GM23338 (cell line): ENCODE measurements around the gene SCUBE2. TPM values are rescaled to one million over a fixed set of nuclear protein-coding genes. Genes with fewer than 3 reads are reported as not detected.

ENCODE experiments used
- ATAC-seq: fragments of 200-7000 bp; cut with Tn5 transposase; 3 replicates; pipeline ENCODE4 v1.9.1; 2020
- DNase-seq: peaks from one replicate; pipeline ENCODE4 v3.0.0-alpha.2; 2015; ENCODE audit warnings: low spot score
- H2AFZ ChIP-seq: fragments of 200-600 bp; sonication (generic); 2 replicates; pipeline ENCODE4 v1.8.0; 2016; ENCODE audit warnings: antibody characterized with exemption, mild to moderate bottlenecking, moderate library complexity
- H3F3A ChIP-seq: fragments of 200-600 bp; sonication (generic); replicated peaks from 2 replicates; pipeline ENCODE4 v1.8.0; 2017; ENCODE audit warnings: antibody characterized with exemption, mixed run types, low read depth
- H3K27ac ChIP-seq: fragments of 200-600 bp; sonication (generic); 2 replicates; pipeline ENCODE4 v1.6.1; 2016; ENCODE audit warnings: low read depth
- H3K27me3 ChIP-seq: fragments of 200-600 bp; sonication (generic); 2 replicates; pipeline ENCODE4 v1.8.0; 2016; ENCODE audit warnings: mild to moderate bottlenecking, mixed run types, moderate library complexity; ENCODE audit not compliant: insufficient read depth
- H3K36me3 ChIP-seq: fragments of 200-600 bp; sonication (generic); 2 replicates; pipeline ENCODE4 v1.8.0; 2016; ENCODE audit warnings: mild to moderate bottlenecking; ENCODE audit not compliant: insufficient read depth
- H3K4me1 ChIP-seq: fragments of 200-600 bp; sonication (generic); 2 replicates; pipeline ENCODE4 v1.8.0; 2016; ENCODE audit warnings: mild to moderate bottlenecking, moderate library complexity; ENCODE audit not compliant: insufficient read depth
- H3K4me2 ChIP-seq: fragments of 200-600 bp; sonication (generic); 2 replicates; pipeline ENCODE4 v1.7.1; 2017; ENCODE audit warnings: mixed run types
- H3K4me3 ChIP-seq: fragments of 200-600 bp; sonication (generic); 2 replicates; pipeline ENCODE4 v1.6.1; 2016; ENCODE audit warnings: mixed run types
- H3K79me2 ChIP-seq: fragments of 200-600 bp; sonication (generic); replicated peaks from 2 replicates; pipeline ENCODE4 v1.8.0; 2017; ENCODE audit warnings: mild to moderate bottlenecking; ENCODE audit not compliant: insufficient read depth
- H3K9me2 ChIP-seq: fragments of 200-600 bp; sonication (generic); 2 replicates; pipeline ENCODE4 v1.8.0; 2017; ENCODE audit not compliant: insufficient read depth
- H4K20me1 ChIP-seq: fragments of 200-600 bp; sonication (generic); replicated peaks from 2 replicates; pipeline ENCODE4 v1.8.0; 2017; ENCODE audit warnings: mild to moderate bottlenecking; ENCODE audit not compliant: insufficient read depth
- H3K27ac Mint-ChIP-seq: 2 replicates; pipeline ENCODE4 v1.8.0; 2020; ENCODE audit warnings: inconsistent platforms, mild to moderate bottlenecking, moderate library complexity, mixed read lengths
- H3K27me3 Mint-ChIP-seq: 3 replicates; pipeline ENCODE4 v1.8.0; 2022; ENCODE audit warnings: low read depth, mild to moderate bottlenecking, moderate library complexity, mixed read lengths, inconsistent platforms; ENCODE audit not compliant: insufficient read depth, poor library complexity
- H3K36me3 Mint-ChIP-seq: 3 replicates; pipeline ENCODE4 v1.8.0; 2021; ENCODE audit warnings: low read depth, mild to moderate bottlenecking, inconsistent platforms, moderate library complexity, mixed read lengths
- H3K4me1 Mint-ChIP-seq: 3 replicates; pipeline ENCODE4 v1.8.0; 2020; ENCODE audit warnings: mild to moderate bottlenecking, inconsistent platforms, mixed read lengths
- H3K4me3 Mint-ChIP-seq: 3 replicates; pipeline ENCODE4 v1.8.0; 2021; ENCODE audit warnings: moderate library complexity, mild to moderate bottlenecking, inconsistent platforms, mixed read lengths
- H3K9me3 Mint-ChIP-seq: 3 replicates; pipeline ENCODE4 v1.8.0; 2020; ENCODE audit warnings: moderate library complexity, mild to moderate bottlenecking, inconsistent platforms, mixed read lengths
- ETS1 ChIP-seq: IDR thresholded peaks from 2 replicates; pipeline ENCODE4 v1.6.1; 2016; ENCODE audit warnings: antibody characterized with exemption
- EZH2 ChIP-seq: fragments of 200-600 bp; sonication (generic); IDR thresholded peaks from one replicate; pipeline ENCODE4 v1.8.0; 2017; ENCODE audit warnings: antibody characterized with exemption, mild to moderate bottlenecking, low read depth; ENCODE audit not compliant: unreplicated experiment
- JUNB ChIP-seq: IDR thresholded peaks from one replicate; pipeline ENCODE4 v1.6.1; 2016; ENCODE audit warnings: antibody characterized with exemption; ENCODE audit not compliant: unreplicated experiment
- NANOG ChIP-seq: IDR thresholded peaks from 2 replicates; pipeline ENCODE4 v1.6.1; 2016; ENCODE audit warnings: antibody characterized with exemption, borderline replicate concordance
- POLR2AphosphoS5 ChIP-seq: IDR thresholded peaks from 2 replicates; pipeline ENCODE4 v1.6.1; 2016; ENCODE audit warnings: antibody characterized with exemption, low read depth
- REST ChIP-seq: IDR thresholded peaks from one replicate; pipeline ENCODE4 v1.6.1; 2018; ENCODE audit warnings: antibody characterized with exemption; ENCODE audit not compliant: unreplicated experiment
- STAT1 ChIP-seq: IDR thresholded peaks from one replicate; pipeline ENCODE4 v1.6.1; 2016; ENCODE audit warnings: antibody characterized with exemption; ENCODE audit not compliant: unreplicated experiment
- ZNF331 ChIP-seq: fragments of 250-450 bp; sonication (Bioruptor Pico); IDR thresholded peaks from 2 replicates; pipeline ENCODE4 v1.5.0; 2020; ENCODE audit warnings: low read depth, mild to moderate bottlenecking, moderate library complexity
- ZNF462 ChIP-seq: fragments of 250-450 bp; sonication (Bioruptor Pico); IDR thresholded peaks from 2 replicates; pipeline ENCODE4 v1.5.0; 2020; ENCODE audit warnings: mild to moderate bottlenecking, moderate library complexity
- polyA plus RNA-seq: library from polyadenylated mRNA; unstranded; fragments of >200 nt; fragmentation: Nextera tagmentation; extraction: Ambion mirVana; gene quantifications from 2 replicates; pipeline ENCODE4 v1.2.1, GENCODE V29; 2016
- total RNA-seq: library from RNA; depleted of rRNA; stranded (reverse); fragments of >200 nt; shearing (Covaris generic); gene quantifications from 2 replicates; pipeline ENCODE4 v1.2.3, GENCODE V29; 2014

The SCUBE2 gene
- total and polyA plus RNA-seq, 2 experiments from 2014 or later: 0.47 to 0.63 TPM

DNA sequence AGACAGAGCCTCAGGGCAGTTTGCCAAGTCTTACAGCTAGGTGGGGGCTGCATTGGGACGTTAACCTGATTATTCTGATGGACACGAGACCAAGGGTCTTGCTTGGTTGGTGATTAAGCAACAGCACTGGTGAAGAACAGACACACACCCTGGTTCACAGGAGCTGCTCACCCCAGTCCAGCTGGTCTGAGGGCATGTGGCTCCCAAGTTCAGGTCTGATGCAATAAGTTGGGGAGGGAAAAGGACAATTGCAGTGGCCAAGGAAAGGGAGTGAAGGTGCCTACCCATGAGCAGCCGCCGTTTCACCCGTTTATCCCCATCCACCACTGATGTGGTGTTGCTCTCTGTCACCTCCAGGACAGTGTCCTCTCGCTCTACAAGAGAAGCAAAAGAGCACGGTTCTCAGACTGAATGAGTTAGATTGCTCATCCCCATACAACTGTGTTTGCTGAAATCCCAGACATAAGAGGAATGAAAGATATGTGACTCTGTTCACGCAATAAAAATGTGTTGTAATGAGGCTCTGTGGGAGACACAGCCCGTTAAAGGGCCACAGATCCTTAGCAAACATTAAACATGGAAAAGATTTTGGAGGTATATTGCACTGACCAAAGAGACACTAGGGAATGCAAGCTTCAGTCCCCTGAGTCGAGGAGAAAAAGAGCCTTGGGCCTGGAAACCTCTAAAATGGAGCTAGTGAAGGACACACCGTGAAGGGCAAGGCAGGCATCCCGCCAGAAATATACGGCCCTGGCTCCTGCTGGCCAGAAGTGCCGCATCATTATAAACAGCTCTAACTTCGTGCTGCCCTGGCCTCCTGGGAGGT, 25.6 kb downstream of the SCUBE2 start (continued):
- no peak for TF ChIP-seq ZNF462 (CRISPR knock-in tag)
- TF ChIP-seq STAT1: no peak
- no peak for TF ChIP-seq REST
- no peak for TF ChIP-seq NANOG

DNA sequence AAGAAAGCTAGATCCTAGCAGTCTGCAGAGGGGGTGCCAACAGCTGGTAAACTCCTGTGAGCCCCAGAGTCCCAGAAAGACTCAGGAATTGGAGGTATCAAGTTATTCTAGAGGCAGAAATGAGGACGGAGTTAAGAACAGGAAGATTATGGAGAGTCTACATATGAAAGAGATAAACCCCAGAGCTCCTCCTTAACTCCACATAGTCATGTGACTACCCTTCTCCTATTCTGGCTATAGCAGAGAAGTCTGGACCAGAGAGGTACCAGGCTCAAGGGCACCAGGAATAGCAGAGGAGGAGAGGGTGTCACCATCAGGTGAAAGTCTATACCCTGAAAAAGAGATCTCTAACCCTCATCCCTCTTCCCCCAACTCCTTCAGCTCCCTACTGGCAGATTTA, 29.6 kb downstream of the SCUBE2 start:
- no peaks in the 10 kb centered on the region; the same call in 1 of the 2 replicates for H3K4me1 ChIP-seq
- H3K79me2 ChIP-seq: no peaks in the 10 kb centered on the region
- no peaks in the 10 kb centered on the region for H3F3A ChIP-seq
- no peak for DNase-seq
- Mint-ChIP-seq H3K9me3 (no peaks in the 10 kb centered on the region), H3K4me1 (peaks cover 15% of the 10 kb centered on the region), H3K36me3 (no peaks in the 10 kb centered on the region), H3K27ac (no peak overlapping the region), H3K4me3 (no peak overlapping the region), H3K27me3 (no peaks in the 10 kb centered on the region)
- H3K36me3 ChIP-seq: no peaks in the 10 kb centered on the region
- H3K4me2 ChIP-seq: no peak overlapping the region
- H4K20me1 ChIP-seq: no peaks in the 10 kb centered on the region
- H3K27me3 ChIP-seq: no peaks in the 10 kb centered on the region
- H3K9me2 ChIP-seq: no peaks in the 10 kb centered on the region
- no peak overlapping the region for H3K27ac ChIP-seq
- peak overlapping the region; percentile 30; the same call in 1 of the 2 replicates for H2AFZ ChIP-seq
- no peak overlapping the region for H3K4me3 ChIP-seq
- no peak for ATAC-seq
- no peak for TF ChIP-seq JUNB
- TF ChIP-seq NANOG: no peak
- TF ChIP-seq POLR2AphosphoS5: no peak
- no peak for TF ChIP-seq ZNF331 (CRISPR knock-in tag)
- no peak for TF ChIP-seq ETS1
- no peak for TF ChIP-seq EZH2
- TF ChIP-seq REST: no peak
